Hematopoietic multipotent progenitor cell treated with erythropoietin and hydrocortisone succinate and interleukin-3 and kit ligand, for 17 days (in vitro differentiated cells): ENCODE data around the gene SYT6.

Source experiments
- DNase-seq: peaks from one replicate; pipeline ENCODE4 v3.0.0-alpha.2; 2015; ENCODE audit warnings: low spot score

Gene SYT6

DNA sequence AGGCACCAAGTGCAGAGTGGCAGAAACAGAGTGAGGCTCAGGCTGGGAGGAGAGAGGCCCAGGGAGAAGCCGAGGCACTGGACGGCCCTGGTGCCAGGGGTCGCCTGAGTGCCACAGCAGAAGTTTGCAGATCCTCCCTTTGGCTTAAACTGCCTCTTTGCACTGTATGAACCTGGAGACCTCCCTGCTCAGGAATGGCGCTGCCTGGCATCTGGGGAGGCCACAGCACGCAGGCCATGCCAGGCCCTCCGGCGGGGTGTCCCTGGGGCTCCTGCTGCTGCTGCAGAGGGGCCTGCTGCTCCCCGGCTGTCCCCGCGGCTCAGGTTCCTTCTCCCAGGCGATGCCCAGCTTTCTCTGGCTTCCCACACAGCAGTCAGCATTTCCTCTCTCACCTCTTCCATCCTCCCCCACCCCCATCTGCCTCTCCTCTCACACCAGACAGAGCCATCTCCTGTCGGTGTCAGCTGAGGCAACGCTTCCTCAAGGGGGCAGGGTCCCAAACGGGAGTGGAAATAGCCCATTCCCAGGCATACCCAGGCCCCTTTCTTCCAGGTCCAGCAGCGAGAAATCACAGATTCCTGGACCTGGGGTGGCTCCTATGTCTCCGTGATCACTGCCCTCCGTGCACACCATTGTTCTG is 35.2 kb downstream of the SYT6 start:
- DNase-seq, result no peak

DNA sequence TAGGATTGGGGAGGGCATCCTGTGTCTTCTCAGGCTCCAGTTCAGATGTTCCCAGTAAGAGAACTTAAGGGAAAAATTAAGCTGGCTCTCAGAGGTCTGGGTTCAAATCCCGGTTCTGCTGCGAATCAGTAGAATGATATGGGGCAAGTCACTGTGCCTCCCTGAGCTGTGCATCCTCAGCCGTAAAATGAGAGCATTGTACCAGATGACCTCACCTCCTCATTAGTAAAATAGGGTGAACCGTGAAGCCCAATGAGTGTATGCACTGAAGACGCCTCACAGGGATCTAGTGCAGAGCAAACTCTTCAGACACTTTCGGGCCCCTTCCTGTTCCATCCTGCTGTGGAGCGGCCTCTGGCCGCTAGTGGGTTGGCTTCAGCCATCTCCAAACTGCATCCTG is 36.0 kb downstream of the SYT6 start:
- DNase-seq, result no peak

DNA sequence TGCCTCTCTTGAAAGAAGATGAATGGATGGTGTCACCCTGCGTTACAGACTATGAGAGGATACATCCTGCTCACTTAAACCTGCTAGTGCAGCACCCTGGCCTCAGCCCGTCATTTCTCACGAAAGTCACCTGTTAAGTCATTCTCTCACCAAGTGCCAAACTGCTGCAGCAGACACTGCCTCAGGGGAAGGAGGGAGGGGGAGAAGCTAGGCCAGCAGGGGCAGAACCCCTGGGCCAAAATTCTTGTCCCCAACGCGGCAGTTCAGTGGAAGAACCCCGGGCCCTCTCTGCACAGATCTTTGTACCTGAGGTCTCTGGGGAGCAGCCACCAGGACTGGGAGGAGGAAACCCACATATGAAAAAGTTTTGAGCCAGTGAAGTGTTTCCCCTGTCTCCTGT is 37.6 kb downstream of the SYT6 start:
- DNase-seq, result no peak

DNA sequence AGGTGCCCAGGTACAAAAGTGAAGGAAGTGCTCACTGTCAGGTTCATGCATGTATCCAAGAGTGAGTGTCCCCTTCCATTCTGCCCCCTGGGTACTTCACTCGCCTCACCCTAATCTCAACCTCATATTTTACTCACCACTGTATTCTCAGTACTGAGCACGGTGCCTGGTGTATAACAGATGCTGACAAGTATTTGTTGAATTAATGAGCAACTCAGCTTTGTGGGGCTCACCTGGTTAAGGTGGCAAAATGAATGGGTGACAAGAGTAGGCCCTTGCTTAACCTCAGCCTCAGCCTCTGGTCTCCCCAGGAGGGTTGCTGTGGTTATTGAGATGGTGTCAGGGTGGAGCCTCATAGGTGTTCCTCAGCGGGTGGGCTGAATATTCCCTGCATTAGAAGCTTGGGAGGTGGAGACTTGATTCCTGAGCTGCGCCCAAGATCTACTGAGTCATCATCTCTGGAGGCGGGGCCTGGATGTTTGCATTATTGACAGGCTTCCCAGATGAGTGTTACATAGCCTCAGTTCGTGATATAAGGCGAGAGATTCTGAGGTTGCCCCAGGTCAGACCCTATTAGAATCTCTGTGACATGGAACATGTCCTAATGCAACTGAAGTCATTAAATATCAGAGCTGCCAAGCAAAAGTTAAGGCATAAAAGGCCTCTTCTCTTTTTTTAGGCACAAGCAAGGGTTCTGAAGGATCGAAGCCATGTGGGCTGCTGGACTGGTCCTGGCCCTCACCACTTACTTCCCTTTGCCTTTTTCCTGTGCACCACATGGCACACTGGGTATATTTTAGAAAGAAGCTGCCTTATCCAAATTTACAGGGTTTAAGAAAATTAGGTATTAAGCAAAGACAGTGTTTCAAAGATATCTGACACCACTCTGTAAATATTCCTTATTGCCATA is 39.2 kb downstream of the SYT6 start:
- DNase-seq, result peak; percentile 16

DNA sequence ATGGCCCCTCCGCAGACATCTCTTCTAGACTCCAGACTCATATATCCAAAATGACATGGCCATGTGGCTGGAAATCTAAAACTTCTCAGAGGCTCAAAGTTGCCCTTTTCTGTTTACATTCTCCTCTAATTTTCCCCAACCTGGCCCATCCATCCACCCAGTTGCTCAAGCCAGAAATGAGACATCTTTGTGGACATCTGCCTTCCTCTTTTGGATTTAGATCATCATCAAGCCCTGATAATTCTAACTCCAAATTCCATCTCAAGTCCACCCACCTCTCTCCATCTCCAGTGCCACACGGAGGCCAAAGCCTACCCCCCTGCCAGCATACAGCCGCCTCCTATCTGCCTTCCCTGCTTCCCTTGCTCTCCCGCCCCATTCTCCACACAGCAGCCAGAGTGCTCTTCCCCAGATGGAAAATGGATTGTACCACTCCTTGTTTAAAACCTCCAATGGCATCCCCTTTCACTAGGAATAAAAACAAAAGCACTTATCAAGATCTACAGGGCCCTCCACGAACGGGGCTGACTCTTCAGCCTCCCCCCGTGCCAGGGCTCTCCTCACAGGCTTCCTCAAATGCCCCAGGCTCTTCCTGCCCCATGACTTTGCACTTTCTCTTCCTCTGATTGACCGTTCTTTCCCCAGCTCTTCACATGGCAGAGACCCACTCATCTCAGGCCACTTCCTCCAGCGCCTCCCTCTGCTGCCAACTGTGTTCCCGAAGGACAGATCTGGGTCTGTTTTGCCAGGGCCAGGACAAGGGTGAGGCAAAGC is 40.1 kb downstream of the SYT6 start:
- no peak for DNase-seq

DNA sequence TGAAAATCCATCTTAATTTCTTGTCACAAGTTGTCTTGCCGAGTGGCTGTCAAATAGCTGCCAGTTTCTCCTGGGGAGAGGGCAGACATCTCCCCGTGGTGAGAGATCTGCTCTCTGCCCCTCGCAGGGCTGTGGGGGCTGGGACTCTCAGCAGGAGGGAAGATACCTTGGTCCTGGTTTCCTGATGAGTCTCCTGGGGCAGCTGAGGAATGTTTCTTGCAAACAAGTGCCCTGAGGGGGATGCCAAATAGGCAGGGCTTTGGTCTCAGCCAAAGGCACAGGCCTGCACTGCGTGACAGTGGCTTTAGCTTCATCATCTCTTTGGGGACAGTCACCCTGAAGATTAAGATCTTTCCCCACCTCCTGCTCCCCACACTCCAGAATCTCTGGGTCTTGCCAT is 40.9 kb downstream of the SYT6 start:
- DNase-seq, result no peak

DNA sequence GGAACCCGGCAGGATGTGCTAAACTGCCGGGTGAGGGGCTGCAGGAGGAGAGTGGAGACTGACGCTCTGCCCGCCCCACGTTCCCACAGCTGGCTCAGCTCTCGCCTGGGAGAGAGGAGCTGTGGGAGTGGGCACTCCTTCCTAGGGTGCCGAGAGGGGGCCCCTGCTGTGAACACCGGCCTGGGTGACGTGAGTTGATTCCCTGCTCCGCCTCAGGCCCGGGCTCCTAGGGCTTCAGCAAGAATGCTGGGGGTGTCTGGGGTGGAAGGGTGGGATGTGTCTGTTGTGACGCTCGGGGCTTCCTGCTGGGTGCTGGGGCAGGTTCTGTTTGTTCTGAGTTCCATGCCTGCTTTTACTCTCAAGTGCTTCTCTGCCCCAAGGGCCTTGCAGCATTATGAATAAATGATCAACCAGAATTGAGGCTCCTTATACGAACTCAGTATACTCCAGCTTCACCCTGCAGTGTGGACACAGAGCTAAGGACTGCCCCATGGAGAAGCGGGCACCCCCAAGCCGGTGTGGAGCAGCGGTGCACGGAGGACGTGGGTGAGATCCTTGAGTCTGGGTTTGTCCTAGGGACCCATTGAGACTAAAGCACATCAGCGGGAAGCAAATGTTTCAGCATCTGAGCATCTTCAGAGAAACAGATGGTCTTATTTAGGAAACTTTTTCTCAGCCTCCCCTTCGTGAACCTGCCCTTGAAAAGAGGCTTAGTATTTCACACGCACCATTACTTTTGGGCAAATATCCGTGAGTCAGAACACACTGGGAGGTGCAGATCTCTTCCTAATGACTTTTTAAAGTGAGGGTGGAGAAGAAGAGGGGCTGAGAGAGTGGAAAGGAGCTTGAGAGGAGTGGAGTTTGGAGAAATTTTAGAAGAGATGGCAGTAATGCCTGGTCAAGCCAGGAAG is 41.7 kb downstream of the SYT6 start:
- no peak for DNase-seq

DNA sequence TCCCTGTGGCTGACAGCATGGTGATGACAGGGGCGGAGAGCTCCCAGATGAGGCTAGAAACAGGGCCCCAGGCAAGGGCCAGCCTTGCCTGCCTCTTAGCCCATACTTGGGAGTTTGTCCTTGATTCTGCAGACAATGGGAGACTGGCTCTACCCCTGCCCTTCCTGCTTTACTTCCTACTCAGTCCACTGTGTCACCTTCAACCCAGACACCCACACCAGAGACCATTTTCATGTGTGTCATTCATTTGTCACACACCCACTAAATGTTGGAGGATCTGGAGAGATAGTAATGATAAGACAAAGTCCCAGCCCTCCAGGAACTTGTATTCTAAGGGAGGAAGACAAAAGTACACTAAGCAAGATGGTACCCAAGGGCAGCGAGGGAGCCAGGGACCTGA is 43.7 kb downstream of the SYT6 start:
- no peak for DNase-seq

DNA sequence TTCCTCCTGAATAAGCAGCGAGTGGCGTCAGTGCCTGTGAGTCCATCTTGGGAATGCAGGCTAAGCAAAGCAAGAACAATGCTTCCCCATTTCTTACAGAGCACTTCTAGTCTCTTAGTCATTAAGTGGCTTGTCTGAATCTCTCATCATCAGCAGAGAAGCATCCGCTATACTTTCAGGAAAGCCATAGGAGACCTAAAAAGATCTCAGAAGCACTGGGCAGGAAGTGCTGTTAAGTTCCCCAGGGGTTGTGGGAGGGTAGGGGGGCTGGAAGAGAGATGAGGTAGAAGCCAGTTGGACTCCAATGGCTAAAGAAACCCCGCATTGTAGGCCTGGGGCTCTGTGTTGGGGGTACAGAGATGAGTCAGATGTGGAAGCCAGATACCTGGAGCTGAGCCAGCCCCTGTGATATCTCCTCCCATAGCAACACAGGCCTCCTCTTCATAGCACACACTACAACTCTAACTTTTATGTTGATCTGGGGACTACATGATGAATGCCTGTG is 44.9 kb downstream of the SYT6 start:
- DNase-seq, result no peak

DNA sequence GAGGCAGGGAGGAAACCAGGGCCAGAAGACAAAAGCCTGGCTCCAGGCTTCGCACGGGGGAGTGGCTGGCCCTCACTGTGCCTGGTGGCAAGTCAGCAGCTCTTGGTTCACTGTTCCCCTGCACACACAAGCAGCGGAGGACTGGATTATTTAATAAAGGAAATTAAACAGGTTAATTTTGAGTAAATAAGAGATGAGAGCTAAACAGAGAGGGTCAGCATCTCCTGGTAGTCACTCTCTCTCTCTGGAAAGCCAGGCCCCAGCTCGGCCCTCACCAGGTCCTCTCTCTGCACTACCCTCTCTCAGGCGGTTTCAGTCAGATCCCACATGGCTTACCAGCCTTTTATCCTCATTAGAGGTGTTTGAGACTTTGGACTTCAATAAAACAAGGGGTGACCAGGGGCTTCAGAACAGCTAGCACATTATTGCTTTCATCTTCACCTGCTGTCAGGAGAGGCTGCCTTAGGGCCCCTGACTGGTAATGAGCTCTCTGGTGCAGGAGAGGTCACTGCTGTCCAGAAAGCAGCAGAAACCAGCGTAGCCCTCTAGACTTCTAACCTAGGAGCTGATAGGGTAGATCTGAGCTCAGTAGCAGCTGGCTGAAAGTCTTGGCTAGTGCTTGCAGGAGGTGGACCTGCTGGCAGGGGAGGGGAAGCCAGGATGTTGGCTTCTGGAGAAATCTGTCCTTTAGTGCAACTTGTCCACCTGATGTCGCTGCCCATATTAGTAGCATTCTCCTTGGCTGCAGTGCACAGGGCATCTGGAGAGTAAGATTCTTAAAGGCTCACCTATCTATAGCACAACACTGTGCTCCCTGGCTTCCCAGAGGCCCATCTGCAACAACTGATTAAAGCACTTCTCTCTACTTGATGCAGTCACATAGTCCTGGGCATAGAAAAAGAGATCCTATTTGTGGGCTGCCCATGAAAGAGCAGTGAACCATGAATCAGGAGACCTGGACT is 45.9 kb downstream of the SYT6 start:
- DNase-seq, result peak; percentile 11

DNA sequence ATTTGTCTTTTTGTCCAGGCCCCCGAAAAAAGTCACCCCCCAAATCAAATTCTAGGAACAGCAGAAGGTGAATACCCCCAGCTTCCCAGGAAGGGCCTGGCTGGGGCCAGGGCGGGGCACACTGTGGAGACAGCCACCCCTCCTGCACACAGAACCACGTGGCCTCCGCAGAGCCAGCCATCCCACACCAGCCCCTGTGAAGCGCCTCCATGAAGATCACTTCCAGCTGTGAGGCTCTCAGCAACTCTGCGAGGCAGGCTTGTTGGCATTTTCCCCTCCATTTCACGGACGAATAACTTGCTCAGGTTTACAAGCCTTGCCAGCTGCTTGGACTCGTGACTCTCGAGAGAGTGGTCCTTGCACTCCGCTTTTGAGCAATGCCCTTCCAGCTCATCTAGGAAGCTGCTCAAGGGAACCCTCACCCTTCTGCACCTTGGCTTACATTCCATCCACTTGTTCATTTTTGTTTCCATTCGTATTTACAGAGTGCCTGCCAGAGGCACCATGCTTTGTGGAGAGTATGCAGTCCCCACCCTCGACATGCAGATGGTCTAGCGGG is 48.2 kb downstream of the SYT6 start:
- DNase-seq, result no peak

DNA sequence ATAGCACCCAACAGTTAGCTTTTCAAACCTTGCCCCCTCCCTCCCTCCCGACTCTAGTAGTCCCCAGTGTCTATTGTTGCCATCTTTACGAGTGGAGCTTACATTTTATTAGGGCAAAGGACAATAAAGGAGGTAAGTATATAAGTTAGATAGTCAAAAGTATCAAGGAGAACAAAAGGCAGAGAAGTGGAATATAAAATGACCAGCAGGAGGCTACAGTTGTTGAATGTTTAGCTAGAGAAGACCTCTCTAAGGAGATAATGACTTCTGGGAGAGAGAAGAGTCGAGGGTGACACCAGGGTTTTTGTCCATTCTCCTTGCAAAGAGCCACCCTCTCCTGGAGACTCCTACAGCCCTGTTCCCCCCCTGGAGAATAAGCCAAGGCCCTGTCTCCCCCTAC is 48.7 kb downstream of the SYT6 start:
- DNase-seq, result no peak

DNA sequence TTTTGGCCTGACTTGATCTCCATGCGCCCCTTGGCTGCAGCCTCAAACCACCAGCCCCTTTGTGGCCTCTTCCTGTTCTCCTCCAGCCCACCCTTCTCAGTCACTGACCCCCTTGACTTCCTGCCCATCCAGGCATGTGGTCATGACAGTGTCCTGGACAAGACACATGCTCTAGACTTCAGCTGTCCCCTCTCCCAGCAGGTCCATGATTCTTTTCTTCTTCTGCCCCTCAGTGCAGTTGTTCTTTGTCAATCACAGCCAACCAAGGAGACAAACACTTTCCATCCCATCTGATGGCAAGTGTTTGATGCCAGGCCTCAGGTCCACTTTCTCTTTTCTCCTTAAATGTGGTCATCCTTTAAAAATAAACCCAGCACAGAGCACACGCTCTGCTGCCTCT is 49.7 kb downstream of the SYT6 start:
- DNase-seq, result no peak

DNA sequence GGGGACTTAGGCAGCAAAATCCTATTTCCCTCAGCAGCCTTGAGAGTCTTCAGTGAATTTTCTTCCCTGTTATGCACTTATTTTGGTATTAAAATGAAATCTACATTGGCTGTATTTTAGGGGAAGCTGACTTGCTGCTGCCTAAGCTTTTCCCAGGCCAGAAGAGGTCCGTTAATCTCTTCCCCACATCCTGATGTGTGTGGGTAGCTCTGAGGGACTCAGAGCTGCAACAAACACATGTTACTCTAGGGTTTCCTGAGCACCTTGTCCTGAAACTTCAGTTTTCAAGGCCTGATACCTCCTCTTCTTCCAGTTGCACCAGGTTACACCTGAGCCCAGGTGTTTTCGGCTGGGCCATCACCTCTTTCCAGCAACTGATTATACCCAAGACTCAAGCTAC is 51.5 kb downstream of the SYT6 start:
- no peak for DNase-seq

DNA sequence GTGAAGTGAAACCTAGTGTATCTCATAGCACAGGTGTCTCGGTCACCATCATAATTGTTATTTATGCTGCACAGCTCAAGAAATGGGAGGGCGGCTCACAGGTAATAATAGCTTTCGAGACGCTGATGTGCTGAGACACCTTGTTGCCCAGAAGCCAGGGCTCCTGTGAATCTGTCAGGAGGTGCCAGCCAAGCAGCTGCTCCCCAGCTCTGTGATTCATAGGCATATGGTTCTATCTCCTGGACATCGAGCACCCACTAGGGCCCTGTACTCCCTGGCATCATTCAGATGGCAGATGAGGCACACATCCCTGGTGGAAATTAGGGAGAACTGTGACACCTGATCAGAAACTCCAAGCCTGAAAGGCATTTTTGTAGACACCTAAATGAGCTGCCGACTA is 53.5 kb downstream of the SYT6 start:
- no peak for DNase-seq

DNA sequence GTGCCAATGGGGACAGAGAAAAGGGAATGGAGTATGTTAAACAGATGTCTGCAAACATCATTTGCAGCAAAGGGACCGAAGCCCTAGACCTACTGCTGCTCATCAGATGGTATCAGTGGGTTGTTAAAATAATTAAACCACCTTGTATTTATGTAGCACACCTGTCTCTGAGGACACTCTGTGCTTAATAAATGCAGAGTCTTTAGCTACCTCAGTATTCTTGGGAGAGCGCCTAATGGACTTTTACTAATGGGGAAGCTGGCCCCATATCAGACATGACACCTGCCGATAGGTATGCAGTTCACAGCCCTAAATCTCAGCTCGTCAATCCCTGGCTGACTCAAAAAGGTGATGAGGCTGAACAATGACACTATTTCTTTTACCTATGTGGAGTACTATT is 54.4 kb downstream of the SYT6 start:
- DNase-seq, result no peak

DNA sequence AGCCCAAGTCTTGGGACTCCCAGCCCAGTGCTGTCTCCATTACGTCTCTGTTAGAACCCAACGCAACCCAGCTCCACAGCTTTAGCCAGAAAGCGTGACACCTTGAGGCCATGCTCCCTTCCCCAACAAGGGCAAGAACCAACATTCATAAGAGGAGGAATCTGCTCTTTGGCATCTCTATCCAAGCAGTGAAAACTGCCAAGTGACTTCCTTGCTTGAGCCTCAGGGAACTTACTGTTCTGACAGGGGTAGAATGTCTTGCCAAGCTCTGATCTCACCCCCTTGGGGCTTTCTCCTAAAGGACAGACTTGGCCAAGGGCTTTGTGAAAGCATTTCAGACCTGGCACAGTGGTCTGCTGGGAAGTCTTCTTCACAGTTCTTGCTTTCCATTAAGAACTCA is 56.6 kb downstream of the SYT6 start:
- DNase-seq, result no peak

DNA sequence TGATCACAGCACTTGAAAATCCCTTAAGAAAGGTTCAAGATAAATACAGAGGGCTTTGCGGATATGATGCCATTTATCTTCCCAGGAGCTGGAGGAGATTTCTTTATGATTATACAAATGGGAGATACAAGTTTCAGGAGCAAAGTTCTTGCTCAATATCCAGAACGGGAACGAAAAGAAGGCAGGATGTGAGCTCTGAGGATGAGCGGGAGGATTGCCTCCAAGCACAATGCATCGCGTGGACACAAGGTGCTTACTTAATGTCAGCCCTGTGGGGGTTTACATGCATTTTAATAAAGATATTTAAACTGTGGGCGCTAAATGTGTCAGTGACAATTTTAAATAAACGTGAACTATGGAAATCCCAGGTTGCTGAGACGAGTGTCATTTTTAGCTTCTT is 59.0 kb downstream of the SYT6 start:
- no peak for DNase-seq

DNA sequence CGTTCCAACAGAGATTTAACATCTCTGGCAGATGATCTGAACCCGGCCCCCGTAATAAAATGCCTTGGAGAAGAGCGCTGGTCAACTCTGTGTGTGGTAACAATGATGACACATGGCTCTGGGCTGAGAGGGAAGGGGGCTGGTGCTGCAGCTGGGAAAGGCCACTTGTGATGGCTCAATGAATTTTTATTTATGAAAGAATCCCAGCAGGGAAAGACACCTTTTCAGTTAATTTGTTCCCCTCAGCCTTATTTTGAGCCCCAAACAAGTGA is 59.4 kb downstream of the SYT6 start:
- DNase-seq, result no peak

DNA sequence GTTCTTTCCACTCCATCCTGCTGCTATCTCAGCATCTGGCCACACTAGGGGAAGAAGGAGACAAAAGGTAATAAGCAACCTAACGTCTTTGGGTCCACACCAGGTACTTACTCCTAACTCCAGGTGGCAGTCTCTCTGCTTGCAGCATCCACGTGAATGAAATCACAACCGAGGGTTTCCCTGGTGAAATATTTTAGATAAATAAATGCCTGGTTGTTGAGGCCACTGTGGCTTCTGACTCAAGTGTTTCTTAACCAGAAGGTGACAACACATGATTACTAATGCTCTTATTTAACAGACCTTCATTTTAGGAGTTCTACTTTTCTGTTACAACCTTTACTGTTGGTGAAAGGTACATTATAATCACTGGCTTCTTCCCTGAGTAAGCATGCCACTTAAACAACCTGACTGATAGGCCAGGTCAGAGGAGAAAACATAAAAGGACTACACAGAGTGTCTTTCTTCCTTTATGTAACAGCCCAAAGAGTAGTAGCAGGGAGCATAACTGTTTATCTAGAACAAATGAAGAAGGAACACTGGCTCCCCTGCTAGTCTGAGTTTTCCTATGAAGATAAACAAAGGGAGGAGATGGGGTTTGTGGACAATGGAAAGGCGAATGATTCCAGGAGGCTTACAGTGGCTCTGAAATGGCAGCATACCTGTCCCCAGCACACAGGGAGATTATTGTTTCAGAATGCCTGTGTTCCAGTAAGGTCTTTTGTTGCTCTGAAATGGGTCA is 59.9 kb downstream of the SYT6 start:
- DNase-seq, result no peak
